HEK293 (cell line): ENCODE measurements around the gene GPR4.

ENCODE experiments used
- CTCF ChIA-PET: fragments of 350-600 bp; formaldehyde crosslinking; extraction: SDS; loops from one replicate; lab custom pipeline; 2021; ENCODE audit warnings: antibody characterized with exemption; lab: Yijun Ruan, JAX
- POLR2A ChIA-PET: fragments of 300-600 bp; formaldehyde crosslinking; extraction: SDS; loops from one replicate; lab custom pipeline; 2020; ENCODE audit warnings: antibody characterized with exemption, inconsistent platforms; lab: Yijun Ruan, JAX
- H3K27ac ChIP-seq: fragments of 200-500 bp; sonication (Bioruptor generic); 2 replicates; pipeline ENCODE4 v1.5.1; 2014; ENCODE audit warnings: low read depth, low read length, control low read depth, inconsistent platforms; ENCODE audit errors: extremely low read depth
- H3K36me3 ChIP-seq, 2 experiments: fragments of 200-500 bp in 1 of 2; sonication (Bioruptor generic) in 1 of 2; 1 replicate in 1 of 2; 2 replicates in 1 of 2; pipeline ENCODE4 v1.5.1; 2014 to 2017; ENCODE audit warnings: inconsistent platforms in 2 of 2, low read length in 2 of 2; ENCODE audit not compliant: control insufficient read depth in 2 of 2, insufficient read depth in 1 of 2
- H3K4me1 ChIP-seq: fragments of 200-500 bp; sonication (Bioruptor generic); 2 replicates; pipeline ENCODE4 v1.5.1; 2014; ENCODE audit warnings: mild to moderate bottlenecking, low read length, inconsistent platforms; ENCODE audit not compliant: control insufficient read depth, insufficient read depth
- H3K4me3 ChIP-seq: 2 replicates; pipeline ENCODE4 v1.5.1; 2011; ENCODE audit warnings: low read depth, mild to moderate bottlenecking, control low read depth, low read length, moderate library complexity
- H3K9me3 ChIP-seq: fragments of 200-500 bp; sonication (Bioruptor generic); 2 replicates; pipeline ENCODE4 v1.5.1; 2014; ENCODE audit warnings: low read depth, low read length, inconsistent platforms; ENCODE audit not compliant: control insufficient read depth, insufficient read depth
- AEBP2 ChIP-seq: fragments of 450-650 bp; formaldehyde crosslinking; IDR thresholded peaks from 2 replicates; pipeline ENCODE4 v1.5.1; 2016; ENCODE audit warnings: missing biosample characterization, missing genetic modification characterization, borderline replicate concordance
- CTCF ChIP-seq: fragments of 450-650 bp; formaldehyde crosslinking; IDR thresholded peaks from 2 replicates; pipeline ENCODE4 v1.5.1; 2016; ENCODE audit warnings: missing biosample characterization, missing genetic modification characterization
- FEZF1 ChIP-seq: fragments of 450-650 bp; formaldehyde crosslinking; IDR thresholded peaks from 2 replicates; pipeline ENCODE4 v1.5.1; 2016; ENCODE audit warnings: missing biosample characterization, missing genetic modification characterization
- IKZF3 ChIP-seq: fragments of 450-650 bp; IDR thresholded peaks from 2 replicates; pipeline ENCODE4 v1.5.0; 2018; ENCODE audit warnings: missing biosample characterization, mild to moderate bottlenecking, missing genetic modification characterization, moderate library complexity
- KLF10 ChIP-seq: fragments of 450-650 bp; IDR thresholded peaks from 2 replicates; pipeline ENCODE4 v1.5.1; 2018; ENCODE audit warnings: missing biosample characterization, mild to moderate bottlenecking, missing genetic modification characterization
- KLF9 ChIP-seq: fragments of 450-650 bp; formaldehyde crosslinking; IDR thresholded peaks from 2 replicates; pipeline ENCODE4 v1.5.1; 2016; ENCODE audit warnings: missing biosample characterization, missing genetic modification characterization, low read depth
- PRDM1 ChIP-seq: fragments of 450-650 bp; formaldehyde crosslinking; IDR thresholded peaks from 2 replicates; pipeline ENCODE4; 2016; ENCODE audit warnings: missing biosample characterization, missing genetic modification characterization
- REST ChIP-seq: fragments of 450-650 bp; formaldehyde crosslinking; IDR thresholded peaks from 2 replicates; pipeline ENCODE4 v1.5.1; 2016; ENCODE audit warnings: missing biosample characterization, missing genetic modification characterization
- SP7 ChIP-seq: fragments of 450-650 bp; formaldehyde crosslinking; IDR thresholded peaks from 2 replicates; pipeline ENCODE4 v1.5.1; 2016; ENCODE audit warnings: missing biosample characterization, missing genetic modification characterization
- ZBTB7A ChIP-seq: fragments of 450-650 bp; formaldehyde crosslinking; IDR thresholded peaks from 2 replicates; pipeline ENCODE4 v1.5.1; 2016; ENCODE audit warnings: low read depth, missing biosample characterization, missing genetic modification characterization
- ZNF174 ChIP-seq: fragments of 450-650 bp; formaldehyde crosslinking; IDR thresholded peaks from 2 replicates; pipeline ENCODE4 v1.5.0; 2017; ENCODE audit warnings: missing biosample characterization, mild to moderate bottlenecking, missing genetic modification characterization
- ZNF274 ChIP-seq, 2 experiments: fragments of 200-500 bp in 1 of 2; fragments of 450-650 bp in 1 of 2; sonication (Bioruptor generic) in 1 of 2; formaldehyde crosslinking in 1 of 2; IDR thresholded peaks; 2 replicates each; pipeline versions ENCODE4 v1.5.1 to v1.6.1; 2014 to 2016; ENCODE audit warnings: borderline replicate concordance in 1 of 2, inconsistent platforms in 1 of 2, low read length in 1 of 2, missing biosample characterization in 1 of 2, missing genetic modification characterization in 1 of 2
- ZNF341 ChIP-seq: fragments of 450-650 bp; formaldehyde crosslinking; IDR thresholded peaks from 2 replicates; pipeline ENCODE4; 2016; ENCODE audit warnings: low read depth, missing biosample characterization, missing genetic modification characterization
- ZNF404 ChIP-seq: fragments of 450-650 bp; formaldehyde crosslinking; IDR thresholded peaks from 2 replicates; pipeline ENCODE4 v1.5.1; 2017; ENCODE audit warnings: missing biosample characterization, missing genetic modification characterization
- ZNF518A ChIP-seq: fragments of 450-650 bp; formaldehyde crosslinking; conservative IDR thresholded peaks from 2 replicates; pipeline ENCODE4 v1.5.1; 2016; ENCODE audit warnings: low read depth, missing biosample characterization, missing genetic modification characterization
- ZNF558 ChIP-seq: fragments of 450-650 bp; formaldehyde crosslinking; IDR thresholded peaks from 2 replicates; pipeline ENCODE4 v1.5.1; 2016; ENCODE audit warnings: missing biosample characterization, missing genetic modification characterization
- ZNF596 ChIP-seq: fragments of 450-650 bp; IDR thresholded peaks from 2 replicates; pipeline ENCODE4 v1.5.0; 2018; ENCODE audit warnings: missing biosample characterization, mild to moderate bottlenecking, missing genetic modification characterization, moderate library complexity
- ZNF654 ChIP-seq: fragments of 450-650 bp; formaldehyde crosslinking; IDR thresholded peaks from 2 replicates; pipeline ENCODE4 v1.5.1; 2016; ENCODE audit warnings: low read depth, missing biosample characterization, missing genetic modification characterization
- ZNF747 ChIP-seq: fragments of 450-650 bp; formaldehyde crosslinking; IDR thresholded peaks from 2 replicates; pipeline ENCODE4 v1.5.1; 2016; ENCODE audit warnings: missing biosample characterization, missing genetic modification characterization
- ZSCAN16 ChIP-seq: fragments of 450-650 bp; formaldehyde crosslinking; IDR thresholded peaks from 2 replicates; pipeline ENCODE4 v1.5.1; 2016; ENCODE audit warnings: missing biosample characterization, missing genetic modification characterization

GPR4 gene

GRCh38 chr19:45598267-45599001 lies 3.6 kb downstream of the GPR4 start:
- no peak overlapping the region for H3K4me3 ChIP-seq
- no peak overlapping the region for H3K27ac ChIP-seq
- ChIA-PET CTCF (interaction anchor here (0.6 to 1.6 kb wide), 6 partner anchors 8 to 226 kb away, joined by 3 to 5 read pairs (median 4); partner anchors contain the start of gene SIX5), POLR2A (no interaction called here)
- H3K9me3 ChIP-seq: no peaks in the 10 kb centered on the region
- H3K36me3 ChIP-seq: no peaks in the 10 kb centered on the region
- TF ChIP-seq ZSCAN16 (tag by site-specific recombination) (no peak), ZNF518A (tag by site-specific recombination) (no peak), ZNF404 (no peak), ZNF747 (tag by site-specific recombination) (no peak), ZNF558 (tag by site-specific recombination) (no peak), CTCF (no peak), AEBP2 (tag by site-specific recombination) (no peak), ZBTB7A (no peak), ZNF596 (no peak), KLF9 (no peak), SP7 (tag by site-specific recombination) (no peak), ZNF341 (tag by site-specific recombination) (no peak), PRDM1 (tag by site-specific recombination) (no peak), FEZF1 (tag by site-specific recombination) (no peak), ZNF274 (IDR thresholded peaks at IDR 0.05; ENCODE audit: low read length) (no peak), ZNF274 (tag by site-specific recombination; IDR thresholded peaks at IDR 0.05; ENCODE audit: borderline replicate concordance) (no peak), IKZF3 (no peak), REST (tag by site-specific recombination) (no peak), ZNF174 (no peak), KLF10 (tag by site-specific recombination) (no peak), ZNF654 (tag by site-specific recombination) (no peak)
- no peaks in the 10 kb centered on the region for H3K4me1 ChIP-seq
